KOPT-K1 (cell line): ENCODE measurements around the gene CASP12.

ENCODE experiments used
- H3K27ac ChIP-seq: fragments of 200-600 bp; sonication (generic); 2 replicates; pipeline ENCODE4 v1.5.1; 2016; ENCODE audit warnings: antibody characterized with exemption, mild to moderate bottlenecking, low read depth, low read length; ENCODE audit not compliant: poor library complexity, severe bottlenecking
- H3K36me3 ChIP-seq: fragments of 200-600 bp; sonication (generic); 2 replicates; pipeline ENCODE4 v1.5.1; 2017; ENCODE audit warnings: antibody characterized with exemption, mild to moderate bottlenecking, low read length, moderate library complexity; ENCODE audit not compliant: insufficient read depth
- H3K9me3 ChIP-seq: fragments of 200-600 bp; sonication (generic); 2 replicates; pipeline ENCODE4 v1.5.1; 2017; ENCODE audit warnings: antibody characterized with exemption, low read length, mild to moderate bottlenecking; ENCODE audit not compliant: insufficient read depth, poor library complexity, severe bottlenecking

The CASP12 gene

DNA sequence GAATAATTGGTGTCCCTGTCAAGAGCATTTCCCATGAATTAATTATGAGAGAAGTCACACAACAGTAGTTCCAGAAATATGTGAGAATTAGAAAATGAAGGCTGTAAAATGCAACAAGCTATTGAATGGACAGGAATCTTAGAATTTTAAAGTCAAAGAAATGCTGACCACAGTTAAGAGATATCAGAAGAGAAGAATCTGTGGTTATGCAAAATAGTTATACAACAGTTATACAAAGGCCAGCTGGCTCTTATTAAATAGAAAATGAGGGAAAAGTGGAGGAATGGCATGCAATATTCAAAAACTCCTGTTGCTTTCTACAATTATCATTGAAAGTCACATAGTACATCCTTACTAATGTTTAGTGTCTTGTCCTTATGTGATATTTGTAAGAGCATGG is 27.4 kb downstream of the CASP12 start:
- no peaks in the 10 kb centered on the region for H3K36me3 ChIP-seq
- no peaks in the 10 kb centered on the region for H3K9me3 ChIP-seq
- no peak overlapping the region for H3K27ac ChIP-seq

DNA sequence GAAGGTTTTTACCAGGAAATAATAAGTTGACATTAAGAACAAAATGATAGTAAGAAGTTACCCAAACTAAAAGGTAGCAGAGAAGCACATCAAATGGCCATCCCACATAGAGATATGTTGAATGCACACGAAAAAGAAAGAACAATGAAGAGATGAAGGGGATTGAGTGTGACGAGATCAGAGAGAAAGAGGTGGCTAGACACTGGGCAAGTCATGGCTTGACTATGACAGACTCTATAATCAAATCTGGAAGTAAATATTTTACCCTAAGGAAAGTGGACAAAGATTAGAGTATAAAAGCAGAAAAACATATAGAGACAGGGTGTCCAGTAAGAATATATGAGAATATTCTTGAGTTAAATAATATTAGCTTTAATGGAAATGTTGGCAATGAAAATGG is 31.4 kb downstream of the CASP12 start:
- Histone ChIP-seq H3K36me3 (no peaks in the 10 kb centered on the region), H3K27ac (no peak overlapping the region), H3K9me3 (no peaks in the 10 kb centered on the region)

- Histone ChIP-seq H3K36me3 (no peaks in the 10 kb centered on the region), H3K9me3 (no peaks in the 10 kb centered on the region), H3K27ac (no peak overlapping the region)
These were observed 39.1 kb downstream of the CASP12 start for GRCh38 chr11:104858882-104859775.

- Histone ChIP-seq H3K27ac (no peak overlapping the region), H3K36me3 (no peaks in the 10 kb centered on the region), H3K9me3 (no peaks in the 10 kb centered on the region)
These were observed 41.7 kb downstream of the CASP12 start for GRCh38 chr11:104856607-104857006.

- H3K27ac ChIP-seq: no peak overlapping the region
- no peaks in the 10 kb centered on the region for H3K9me3 ChIP-seq
These were observed 42.3 kb downstream of the CASP12 start for GRCh38 chr11:104855965-104856364.

DNA sequence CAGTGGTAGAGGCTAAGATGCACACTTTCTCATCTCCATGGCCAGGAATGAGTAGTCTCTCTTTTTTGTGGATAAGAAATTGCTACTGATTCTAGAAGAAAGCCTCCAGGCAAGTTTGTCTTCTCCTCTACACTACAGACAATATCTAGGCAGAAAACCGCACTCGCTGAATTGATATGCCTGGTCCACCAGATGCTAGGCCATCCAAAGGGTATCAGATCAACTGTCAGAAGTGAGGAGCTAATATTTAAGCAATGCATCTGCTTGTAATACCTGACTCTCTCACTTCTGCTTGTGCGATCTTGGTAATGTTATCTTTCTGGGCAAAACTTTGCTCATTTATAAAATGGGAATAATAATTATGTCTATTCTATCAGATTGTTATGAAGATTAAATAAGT is 45.0 kb downstream of the CASP12 start:
- Histone ChIP-seq H3K9me3 (no peaks in the 10 kb centered on the region), H3K36me3 (no peaks in the 10 kb centered on the region), H3K27ac (no peak overlapping the region)

More at GRCh38 chr11:104855965-104856364, 42.3 kb downstream of the CASP12 start:
- H3K36me3 ChIP-seq: no peaks in the 10 kb centered on the region

DNA sequence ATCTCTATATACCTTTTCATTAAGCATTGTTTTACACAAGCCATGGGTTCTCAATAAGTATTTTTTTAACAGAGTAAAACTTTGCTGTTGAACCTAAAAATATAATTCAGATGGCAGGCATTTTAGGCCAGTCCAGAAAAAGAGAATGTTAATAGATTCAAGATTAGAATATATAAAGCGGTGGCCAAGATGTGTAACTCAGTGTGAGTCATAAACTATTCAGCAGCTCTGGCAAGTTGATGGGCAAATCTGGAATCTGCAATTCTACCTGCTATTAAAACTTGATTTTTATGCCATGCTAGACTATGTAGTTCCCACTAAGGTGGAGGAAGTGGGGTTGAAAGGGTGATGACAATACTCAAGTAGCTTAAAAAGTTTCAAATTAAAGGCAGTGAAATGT is 45.4 kb downstream of the CASP12 start:
- no peaks in the 10 kb centered on the region for H3K9me3 ChIP-seq
- H3K27ac ChIP-seq: no peak overlapping the region
- H3K36me3 ChIP-seq: no peaks in the 10 kb centered on the region

DNA sequence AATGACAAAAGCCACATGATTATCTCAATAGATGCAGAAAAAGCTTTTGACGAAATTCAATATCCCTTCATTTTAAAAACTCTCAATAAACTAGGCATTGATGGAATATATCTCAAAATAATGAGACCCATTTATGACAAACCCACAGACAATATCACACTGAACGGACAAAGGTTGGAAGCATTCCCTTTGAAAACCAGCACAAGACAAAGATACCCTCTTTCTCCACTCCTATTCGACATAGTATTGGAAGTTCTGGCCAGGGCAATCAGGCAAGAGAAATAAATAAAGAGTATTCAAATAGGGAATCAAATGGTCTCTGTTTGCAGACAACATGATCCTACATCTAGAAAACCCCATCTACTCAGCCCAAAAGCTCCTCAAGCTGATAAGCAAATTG is 52.0 kb downstream of the CASP12 start:
- no peaks in the 10 kb centered on the region for H3K36me3 ChIP-seq

DNA sequence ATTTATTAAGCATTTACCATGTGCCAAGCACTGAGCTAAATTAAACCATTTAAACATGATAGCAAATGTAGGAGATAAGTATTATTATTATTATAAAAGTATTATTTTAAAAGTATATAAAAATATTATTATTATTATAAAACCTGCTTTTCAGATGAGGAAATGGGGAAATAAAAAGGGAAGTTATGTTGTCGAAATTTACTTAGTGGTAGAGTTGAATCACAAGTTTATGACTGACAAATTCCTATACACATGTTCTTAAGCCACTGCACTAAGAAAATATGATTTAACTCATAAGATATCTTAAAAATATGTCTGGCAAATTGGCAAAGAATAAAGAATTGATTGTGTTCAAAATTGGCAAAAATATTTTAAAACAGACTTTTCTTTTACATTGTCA is 53.8 kb downstream of the CASP12 start:
- H3K27ac ChIP-seq: no peak overlapping the region
- no peaks in the 10 kb centered on the region for H3K36me3 ChIP-seq
- no peaks in the 10 kb centered on the region for H3K9me3 ChIP-seq

More for the DNA sequence above, 52.0 kb downstream of the CASP12 start:
- H3K9me3 ChIP-seq: no peaks in the 10 kb centered on the region
- H3K27ac ChIP-seq: no peak overlapping the region

GRCh38 chr11:104843150-104843836 is 55.0 kb downstream of the CASP12 start:
- Histone ChIP-seq H3K27ac (no peak overlapping the region), H3K36me3 (no peaks in the 10 kb centered on the region), H3K9me3 (no peaks in the 10 kb centered on the region)

- Histone ChIP-seq H3K36me3 (no peaks in the 10 kb centered on the region), H3K27ac (no peak overlapping the region), H3K9me3 (no peaks in the 10 kb centered on the region)
These were observed 56.2 kb downstream of the CASP12 start for GRCh38 chr11:104841973-104842525.

GRCh38 chr11:104841185-104841584 is 57.1 kb downstream of the CASP12 start:
- H3K9me3 ChIP-seq: no peaks in the 10 kb centered on the region
- H3K36me3 ChIP-seq: no peaks in the 10 kb centered on the region
- no peak overlapping the region for H3K27ac ChIP-seq

- H3K9me3 ChIP-seq: no peaks in the 10 kb centered on the region
- H3K27ac ChIP-seq: no peak overlapping the region
- no peaks in the 10 kb centered on the region for H3K36me3 ChIP-seq
These were observed 60.2 kb downstream of the CASP12 start for GRCh38 chr11:104837969-104838639.

GRCh38 chr11:104836691-104837090 is 61.6 kb downstream of the CASP12 start:
- H3K27ac ChIP-seq: no peak overlapping the region
- H3K36me3 ChIP-seq: no peaks in the 10 kb centered on the region
- H3K9me3 ChIP-seq: no peaks in the 10 kb centered on the region
